ENCODE measurements around the gene CITED2. TPM values are rescaled to one million over a fixed set of nuclear protein-coding genes. Genes with fewer than 3 reads are reported as not detected.

CITED2 gene
- total RNA-seq, 1 experiment from 2014 or later: 110 TPM

DNA sequence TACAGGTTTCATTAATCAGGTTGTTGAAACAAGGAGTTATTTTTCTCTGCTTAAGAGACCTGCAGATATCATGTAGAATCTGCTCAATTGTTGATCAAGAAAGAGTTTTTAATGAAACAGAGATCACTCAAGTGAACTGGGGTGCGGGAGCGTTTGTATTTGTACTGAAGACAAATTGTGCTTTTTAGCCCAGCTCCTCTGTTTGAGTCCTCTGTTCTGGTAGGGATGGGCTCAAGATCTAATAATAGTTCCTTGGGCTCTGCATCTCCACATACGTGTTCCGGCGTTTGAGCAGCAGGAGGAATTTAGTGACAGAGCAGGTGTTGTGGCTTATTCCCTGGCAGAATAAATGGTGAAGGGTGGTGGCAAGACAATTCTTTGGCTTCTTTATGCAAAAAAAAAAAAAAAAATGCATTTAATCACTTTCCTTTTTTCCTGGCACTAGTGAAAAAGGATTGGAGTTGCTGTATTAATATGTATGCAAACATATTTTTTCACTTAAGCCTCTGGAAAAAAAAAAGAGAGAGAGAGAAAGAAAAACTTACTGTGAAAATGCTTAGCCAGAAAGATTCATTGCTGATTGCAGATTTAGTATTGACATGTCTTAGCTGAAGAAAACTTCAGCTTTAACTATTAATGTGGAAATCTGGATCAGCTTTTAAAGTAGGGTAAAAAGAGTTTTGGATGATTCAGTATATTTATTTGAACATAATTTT is 4.0 kb downstream of the CITED2 start:
- Histone ChIP-seq H3K79me1 (ENCODE audit: insufficient read depth, low read depth, low read length, poor library complexity, severe bottlenecking) (no peaks in the 10 kb centered on the region), H2AK5ac (ENCODE audit: insufficient read length, low read length) (no peak overlapping the region), H2BK5ac (ENCODE audit: insufficient read length, low read length) (no peak overlapping the region), H4K91ac (ENCODE audit: insufficient read length, low read depth, low read length) (no peak overlapping the region), H3K23ac (ENCODE audit: insufficient read length, low read depth, low read length) (no peak overlapping the region), H3K14ac (ENCODE audit: insufficient read depth, low read length) (no peak overlapping the region), H3K4me1 (ENCODE audit: insufficient read depth, low read length) (no peaks in the 10 kb centered on the region; the same call in 1 of the 2 replicates), H4K8ac (replicated peaks; ENCODE audit: insufficient read length, low read depth, low read length) (no peak overlapping the region), H4K5ac (ENCODE audit: insufficient read length, low read depth, low read length) (no peak overlapping the region), H3K27me3 (ENCODE audit: insufficient read depth, low read length) (no peaks in the 10 kb centered on the region), H2BK120ac (ENCODE audit: low read depth, low read length, poor library complexity, severe bottlenecking) (no peak overlapping the region), H3K9ac (ENCODE audit: extremely low read depth, insufficient read length, low read length) (no peak overlapping the region), H3T11ph (ENCODE audit: low read length) (no peak overlapping the region), H3K4ac (ENCODE audit: low read depth, low read length) (no peak overlapping the region), H2BK15ac (ENCODE audit: low read depth, low read length) (no peak overlapping the region), H3K27ac (ENCODE audit: insufficient read length, low read depth, low read length) (no peak overlapping the region), H2BK12ac (ENCODE audit: insufficient read length, low read depth, low read length) (no peak overlapping the region), H3K79me2 (ENCODE audit: insufficient read depth, low read length) (peaks cover 5% of the 10 kb centered on the region; the same call in 1 of the 2 replicates), H3K23me2 (ENCODE audit: insufficient read length, low read depth, low read length, poor library complexity, severe bottlenecking) (peaks cover 5% of the 10 kb centered on the region), H3K9me3 (ENCODE audit: control insufficient read depth, low read depth, low read length) (no peaks in the 10 kb centered on the region), H2BK20ac (ENCODE audit: low read depth, low read length, poor library complexity, severe bottlenecking) (no peak overlapping the region), H2AFZ (ENCODE audit: low read length) (no peak overlapping the region), H3K4me2 (ENCODE audit: insufficient read depth, insufficient read length, low read length) (no peak overlapping the region), H3K18ac (ENCODE audit: insufficient read length, low read depth, low read length) (no peak overlapping the region), H3K56ac (ENCODE audit: insufficient read length, low read depth, low read length) (no peak overlapping the region), H4K20me1 (ENCODE audit: control insufficient read depth, insufficient read depth, insufficient read length) (no peaks in the 10 kb centered on the region)
- no CpG with 5 or more reads among the region's 5 CpGs for WGBS (ENCODE audit: extremely low coverage, insufficient read length, low lambda C conversion rate)
- peaks cover 23 to 38% (median 32%) of the 10 kb centered on the region in 3 experiments for H3K36me3 Mint-ChIP-seq (ENCODE audit: insufficient read depth in 1 of 3, low read depth in 3 of 3)
- TF ChIP-seq, protein P1, sequence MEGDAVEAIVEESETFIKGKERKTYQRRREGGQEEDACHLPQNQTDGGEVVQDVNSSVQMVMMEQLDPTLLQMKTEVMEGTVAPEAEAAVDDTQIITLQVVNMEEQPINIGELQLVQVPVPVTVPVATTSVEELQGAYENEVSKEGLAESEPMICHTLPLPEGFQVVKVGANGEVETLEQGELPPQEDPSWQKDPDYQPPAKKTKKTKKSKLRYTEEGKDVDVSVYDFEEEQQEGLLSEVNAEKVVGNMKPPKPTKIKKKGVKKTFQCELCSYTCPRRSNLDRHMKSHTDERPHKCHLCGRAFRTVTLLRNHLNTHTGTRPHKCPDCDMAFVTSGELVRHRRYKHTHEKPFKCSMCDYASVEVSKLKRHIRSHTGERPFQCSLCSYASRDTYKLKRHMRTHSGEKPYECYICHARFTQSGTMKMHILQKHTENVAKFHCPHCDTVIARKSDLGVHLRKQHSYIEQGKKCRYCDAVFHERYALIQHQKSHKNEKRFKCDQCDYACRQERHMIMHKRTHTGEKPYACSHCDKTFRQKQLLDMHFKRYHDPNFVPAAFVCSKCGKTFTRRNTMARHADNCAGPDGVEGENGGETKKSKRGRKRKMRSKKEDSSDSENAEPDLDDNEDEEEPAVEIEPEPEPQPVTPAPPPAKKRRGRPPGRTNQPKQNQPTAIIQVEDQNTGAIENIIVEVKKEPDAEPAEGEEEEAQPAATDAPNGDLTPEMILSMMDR (conservative IDR thresholded peaks at IDR 0.05): no peak
- peaks cover 3 to 12% of the 10 kb centered on the region in 2 experiments; a peak in 3 of 5 replicates for H3K9me3 Mint-ChIP-seq
- no peaks in the 10 kb centered on the region; the same call in 1 of the 2 replicates for H3K27me3 Mint-ChIP-seq (ENCODE audit: low read depth)
- H3K27ac Mint-ChIP-seq: peak overlapping the region in 2 of 3 experiments; percentile 13 to 85; a peak in 3 of 7 replicates
- H3K4me3 Mint-ChIP-seq: peak overlapping the region; percentile 55 to 99; a peak in 2 of 5 replicates
- DNase-seq: no peak
- H3K4me1 Mint-ChIP-seq: peaks cover 62% of the 10 kb centered on the region in 2 experiments
